GM18870 (cell line): ENCODE data around the gene EHHADH.
A peak's percentile ranks its signal among the peaks of the same experiment; 100 is the strongest.

Experiments used
- ATAC-seq: cut with Tn5 transposase; IDR thresholded peaks from one replicate; pipeline ENCODE4 v1.9.1; 2021; ENCODE audit warnings: moderate library complexity; ENCODE audit not compliant: unreplicated experiment

The EHHADH gene

DNA sequence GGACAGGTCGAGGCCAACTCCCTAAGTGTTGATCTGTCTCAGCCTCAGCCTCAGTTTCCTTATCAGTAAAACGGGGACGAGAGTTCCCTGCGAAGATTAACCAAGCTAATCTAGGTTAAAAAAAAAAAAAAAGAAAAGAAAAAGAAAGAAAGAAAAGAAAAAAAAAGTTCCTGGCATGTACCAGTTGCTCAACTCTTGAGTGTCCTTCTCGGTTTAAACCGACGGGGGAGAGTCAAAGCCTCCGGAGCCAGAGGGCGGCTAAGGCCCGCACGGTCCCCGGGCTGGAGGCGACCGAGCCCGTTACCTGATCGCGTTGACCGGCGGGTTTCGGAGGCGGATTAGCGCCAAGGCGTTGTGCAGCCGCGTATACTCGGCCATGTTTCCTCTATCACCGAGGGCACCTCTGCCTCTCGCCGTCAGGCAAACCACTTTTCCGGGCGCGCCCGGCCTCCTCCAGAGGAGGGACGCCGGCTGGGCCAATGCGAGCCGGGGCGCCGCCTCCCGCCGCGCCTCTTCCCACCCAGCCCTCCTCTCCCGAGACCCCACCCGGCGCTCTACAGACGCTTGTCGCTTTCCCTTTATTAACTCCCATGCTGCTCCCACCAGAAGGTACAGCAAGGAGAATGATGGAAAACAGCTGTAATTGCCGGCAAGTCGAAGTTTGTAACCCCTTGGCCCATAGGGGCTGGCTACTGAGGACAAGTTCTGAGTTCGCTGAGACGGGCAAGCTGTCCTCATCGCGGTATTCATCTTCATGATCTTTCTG lies at the start of gene EHHADH:
EHHADH (minus strand) TSS at position 405 of the 766 bp plus-strand sequence; CDS start at position 378, 27 bp downstream.
- no peak for ATAC-seq

GRCh38 chr3:185299918-185300426 lies 46.1 kb upstream of the EHHADH start:
- ATAC-seq = peak; percentile 91

GRCh38 chr3:185297867-185298266 lies 44.0 kb upstream of the EHHADH start:
- no peak for ATAC-seq

DNA sequence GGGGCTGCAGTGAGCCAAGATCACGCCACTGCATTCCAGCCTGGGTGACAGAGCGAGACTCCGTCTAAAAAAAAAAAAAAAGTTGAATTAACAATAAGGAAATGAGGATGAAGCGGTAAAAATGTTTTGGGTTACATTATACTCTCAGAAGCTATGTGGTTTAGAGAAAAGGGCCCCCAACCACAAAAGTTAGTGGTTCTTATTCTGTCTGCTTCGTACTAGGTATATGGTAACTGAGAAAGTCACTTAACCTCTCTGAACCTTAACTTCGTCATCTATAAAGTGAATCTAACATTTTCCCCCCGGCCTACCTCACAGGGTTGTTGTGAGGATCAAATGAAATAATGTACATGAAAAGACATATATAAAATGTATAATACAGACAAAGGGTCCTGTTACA lies 38.4 kb upstream of the EHHADH start:
- no peak for ATAC-seq

- ATAC-seq = no peak
Measured at GRCh38 chr3:185290266-185290665, 36.4 kb upstream of the EHHADH start.

- peak; percentile 6 for ATAC-seq
Measured at GRCh38 chr3:185283374-185283935, 29.6 kb upstream of the EHHADH start.

DNA sequence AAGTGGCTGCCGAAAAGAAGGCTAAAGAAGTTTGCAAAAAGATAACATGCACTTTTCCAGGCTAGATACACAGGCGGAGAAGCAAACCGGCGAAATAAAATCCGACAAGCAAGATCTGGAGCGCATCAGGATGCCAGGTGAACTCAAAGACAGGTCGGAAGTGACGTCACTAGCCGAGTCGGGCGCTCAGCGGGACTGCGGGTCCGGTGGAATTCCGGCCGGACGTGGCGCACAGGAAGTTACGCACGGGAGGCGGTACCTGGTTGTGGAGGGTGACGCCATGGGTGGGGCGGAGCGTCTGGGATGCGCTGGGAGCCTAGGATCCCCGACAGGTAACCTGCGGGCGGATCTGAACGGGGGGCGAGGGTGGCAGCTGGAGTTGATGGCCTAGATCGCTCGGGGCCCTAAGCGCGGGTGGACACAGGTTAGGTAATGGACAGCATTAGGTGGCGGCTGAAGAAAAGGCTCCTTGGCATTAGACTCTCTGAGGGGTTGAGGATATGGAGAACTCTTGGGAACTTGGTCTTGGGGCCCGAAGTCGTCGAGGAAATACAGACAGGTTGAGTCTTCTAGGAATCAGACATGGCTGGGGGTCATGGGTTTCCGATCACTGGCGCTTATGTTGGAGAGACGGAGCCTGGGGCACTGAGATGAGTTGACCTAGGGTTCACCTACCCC lies 29.0 kb upstream of the EHHADH start:
- ATAC-seq = peak; percentile 88

DNA sequence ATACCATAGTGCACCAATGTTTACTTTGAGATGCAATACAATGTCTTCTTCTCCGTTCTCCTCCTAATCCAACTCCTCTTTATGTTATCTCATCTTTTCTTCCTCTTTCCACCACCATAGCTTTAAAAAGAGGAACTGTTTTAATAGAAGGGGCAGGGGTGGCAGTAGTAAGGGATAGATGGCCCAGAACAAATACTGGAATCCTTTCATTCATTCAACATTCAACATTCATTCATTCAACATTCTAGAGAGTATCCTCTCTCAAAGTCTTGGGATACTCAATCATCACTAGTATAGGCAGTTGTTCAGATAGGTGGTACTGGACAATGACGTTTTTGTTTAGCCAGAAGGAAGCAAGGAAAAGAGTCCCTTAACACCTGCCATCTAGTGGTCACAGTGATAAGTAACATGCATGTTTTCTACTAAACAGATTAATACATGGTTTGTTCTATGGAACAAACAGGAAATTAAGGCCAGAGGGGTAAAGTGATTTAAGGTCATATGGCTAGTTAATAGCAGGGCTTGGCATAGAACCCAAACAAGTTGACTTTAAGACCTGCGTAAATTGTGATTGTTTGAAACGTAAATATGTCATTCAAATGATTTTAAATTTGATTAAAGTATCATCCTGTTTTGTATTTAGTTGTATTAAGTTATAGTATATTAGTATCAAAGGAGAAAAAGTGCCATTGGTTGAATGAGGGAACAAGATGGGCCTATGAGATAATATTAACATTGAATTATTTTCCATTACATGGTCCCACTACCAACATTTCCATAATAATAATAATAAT lies 26.9 kb upstream of the EHHADH start:
- no peak for ATAC-seq

- ATAC-seq = no peak
Measured at GRCh38 chr3:185279587-185280138, 25.8 kb upstream of the EHHADH start.

DNA sequence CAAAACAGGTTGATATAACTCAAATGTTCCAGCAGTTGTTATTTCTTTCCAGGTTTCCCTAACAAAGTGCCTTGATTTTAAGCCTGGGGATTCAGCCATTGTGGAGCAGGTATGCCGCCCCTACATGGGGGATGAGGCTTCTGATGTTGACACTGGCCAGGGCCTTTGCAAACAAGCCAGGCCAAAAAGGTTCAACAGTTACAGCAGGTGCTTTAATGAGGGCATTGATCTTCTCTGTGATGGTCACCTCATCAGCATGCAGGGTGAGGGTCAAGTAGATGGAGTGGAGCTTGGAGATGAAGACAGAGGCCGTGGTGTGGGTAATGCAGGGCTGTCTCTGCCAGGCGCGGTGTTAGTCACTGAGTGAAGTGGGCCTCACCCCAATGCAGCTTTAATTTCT lies 22.6 kb upstream of the EHHADH start:
- ATAC-seq = no peak

GRCh38 chr3:185272033-185272432 lies 18.2 kb upstream of the EHHADH start:
- ATAC-seq = no peak

- ATAC-seq = no peak
Measured at GRCh38 chr3:185270956-185271332, 17.1 kb upstream of the EHHADH start.

GRCh38 chr3:185270262-185270955 lies 16.6 kb upstream of the EHHADH start:
- no peak for ATAC-seq

DNA sequence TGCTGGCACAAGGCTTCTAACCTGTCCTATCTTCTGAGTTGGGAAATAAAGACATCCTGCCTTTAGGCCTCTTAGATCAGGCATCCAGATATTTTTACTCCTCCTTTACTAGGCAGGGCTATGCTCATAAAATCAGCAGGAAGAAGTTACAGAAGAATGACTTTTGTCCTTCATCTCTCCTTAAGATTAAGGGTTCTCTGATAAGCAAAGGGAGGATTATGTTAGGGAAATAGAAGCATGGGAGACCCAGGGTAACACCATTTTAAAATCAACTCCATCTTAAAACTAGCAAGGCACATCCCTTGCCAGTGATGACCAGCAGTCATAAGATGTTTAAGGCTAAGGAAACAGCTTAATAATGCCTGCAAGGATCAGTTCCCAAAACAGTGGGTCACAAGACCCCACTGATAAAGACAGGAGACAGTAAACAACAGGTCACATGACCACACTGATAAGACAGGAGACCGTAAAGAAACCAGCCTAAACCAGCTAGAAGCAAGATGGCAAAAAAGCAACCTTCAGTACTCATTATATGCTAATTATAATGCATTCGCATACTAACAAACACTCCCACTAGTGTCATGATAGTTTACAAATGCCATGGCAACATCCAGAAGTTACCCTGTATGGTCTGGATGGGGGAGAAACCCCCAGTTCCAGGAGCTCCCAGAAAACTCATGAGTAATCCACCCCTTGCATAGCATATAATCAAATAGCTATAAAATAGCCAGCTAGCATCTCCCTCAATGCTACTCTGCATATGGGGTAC lies 14.5 kb upstream of the EHHADH start:
- ATAC-seq = no peak

- no peak for ATAC-seq
Measured at GRCh38 chr3:185267193-185267592, 13.3 kb upstream of the EHHADH start.

GRCh38 chr3:185264849-185265553 lies 11.2 kb upstream of the EHHADH start:
- no peak for ATAC-seq

- ATAC-seq = no peak
Measured at GRCh38 chr3:185263423-185263822, 9.6 kb upstream of the EHHADH start.

GRCh38 chr3:185257334-185257733 lies 3.5 kb upstream of the EHHADH start:
- ATAC-seq = no peak

DNA sequence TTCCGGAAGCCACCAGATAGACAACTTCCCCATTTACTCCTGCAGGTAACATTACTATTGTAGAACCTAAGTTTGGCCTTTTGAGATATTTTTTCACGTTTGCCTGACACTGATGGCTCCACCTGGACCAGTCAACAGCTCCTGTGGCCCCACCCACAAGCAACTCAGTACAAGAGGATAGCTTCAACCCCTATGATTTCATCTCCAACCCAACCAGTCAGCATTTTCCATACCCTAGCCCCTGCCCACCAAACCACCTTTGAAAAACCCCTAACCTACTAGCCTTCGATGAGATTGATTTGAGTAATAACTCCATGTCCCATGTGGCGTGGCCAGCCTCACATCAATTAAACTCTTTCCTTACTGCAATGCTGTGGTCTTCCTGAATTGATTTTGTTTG lies 950 bp upstream of the EHHADH start:
- no peak for ATAC-seq
